Prostate gland (tissue), 2 donors: Measurements from ENCODE around the gene DIPK1A. TPM values are rescaled to one million over a fixed set of nuclear protein-coding genes. Genes with fewer than 3 reads are reported as not detected.

ENCODE experiments used
- DNase-seq: peaks from one replicate; pipeline ENCODE4 v3.0.0-alpha.2; 2019; ENCODE audit warnings: low spot score
- H3K27ac ChIP-seq, 2 donors: fragments of 200-600 bp; sonication (generic); 2 replicates each; pipeline ENCODE4 v1.5.1; 2017 to 2019
- H3K27me3 ChIP-seq: fragments of 200-600 bp; sonication (generic); replicated peaks from 2 replicates; pipeline ENCODE4 v1.5.1; 2019; ENCODE audit not compliant: insufficient read depth
- H3K36me3 ChIP-seq, 2 donors: fragments of 200-600 bp; sonication (generic); 1 replicate in 1 of 2; 2 replicates in 1 of 2; pipeline versions ENCODE4 v1.5.1 to v1.8.1; 2017 to 2019
- H3K4me1 ChIP-seq: fragments of 200-600 bp; sonication (generic); replicated peaks from 2 replicates; pipeline ENCODE4 v1.5.1; 2019
- H3K4me3 ChIP-seq, 2 donors: fragments of 200-600 bp; sonication (generic); 2 replicates each; pipeline ENCODE4 v1.5.1; 2017 to 2019
- H3K9me3 ChIP-seq: fragments of 200-600 bp; sonication (generic); 2 replicates; pipeline ENCODE4 v1.5.1; 2017
- CTCF ChIP-seq, 4 experiments: fragments of 200-600 bp in 2 of 4; fragments of 450-650 bp in 2 of 4; sonication (generic) in 2 of 4; IDR thresholded peaks; 1 replicate in 3 of 4; 2 replicates in 1 of 4; pipeline ENCODE4 v1.5.1; 2016 to 2019; ENCODE audit warnings: antibody characterized with exemption in 4 of 4, mild to moderate bottlenecking in 2 of 4, moderate library complexity in 2 of 4
- POLR2A ChIP-seq: fragments of 450-650 bp; IDR thresholded peaks from one replicate; pipeline ENCODE4 v1.6.1; 2016; ENCODE audit warnings: antibody characterized with exemption, mild to moderate bottlenecking
- POLR2AphosphoS5 ChIP-seq: sonication (generic); formaldehyde crosslinking; IDR thresholded peaks from one replicate; pipeline ENCODE4 v1.6.1; 2017; ENCODE audit warnings: antibody characterized with exemption
- WGBS: methylation state at CpG from one replicate; pipeline ENCODE4 v1.1.5; 2018; 5-methylcytosine and 5-hydroxymethylcytosine counted together
- intact Hi-C: fragments of 100-400 bp; cut with DNase I; formaldehyde crosslinking; loops from one replicate; pipeline ENCODE4 v1.14.2; 2022
- total RNA-seq, 2 donors: library from RNA; depleted of rRNA; stranded (reverse); fragments of >200 nt; gene quantifications; one replicate each; pipeline ENCODE4 v1.1.0, GENCODE V29; 2016

DIPK1A gene
- total RNA-seq, 2 donors from 2014 or later = 9.2 to 22.2 TPM

- no peaks in the 10 kb centered on the region for H3K4me1 ChIP-seq
- WGBS = 72% methylated on average over 4 of the region's 4 CpGs
- H3K36me3 ChIP-seq = no peaks in the 10 kb centered on the region
- TF ChIP-seq POLR2A = no peak
- TF ChIP-seq POLR2AphosphoS5 = no peak
- no peak for TF ChIP-seq CTCF (IDR thresholded peaks at IDR 0.05)
- no peaks in the 10 kb centered on the region for H3K27me3 ChIP-seq
- H3K4me3 ChIP-seq = no peak overlapping the region
- intact Hi-C loops = no loop called here
- H3K9me3 ChIP-seq = no peaks in the 10 kb centered on the region
- no peak for DNase-seq
- no peak overlapping the region for H3K27ac ChIP-seq
Observed at GRCh38 chr1:92945748-92946270, 15.5 kb downstream of the DIPK1A start.

- 72% methylated on average over 3 of the region's 3 CpGs for WGBS
- Histone ChIP-seq H3K27me3 (no peaks in the 10 kb centered on the region), H3K4me1 (no peaks in the 10 kb centered on the region), H3K27ac (no peak overlapping the region), H3K9me3 (no peaks in the 10 kb centered on the region), H3K4me3 (no peak overlapping the region), H3K36me3 (no peaks in the 10 kb centered on the region)
- intact Hi-C loops = no loop called here
- no peak for DNase-seq
- TF ChIP-seq CTCF (IDR thresholded peaks at IDR 0.05) = no peak
- no peak for TF ChIP-seq POLR2AphosphoS5
- TF ChIP-seq POLR2A = no peak
Observed at GRCh38 chr1:92944901-92945747, 16.1 kb downstream of the DIPK1A start.

GRCh38 chr1:92943502-92943847, 17.8 kb downstream of the DIPK1A start:
- no peaks in the 10 kb centered on the region for H3K9me3 ChIP-seq
- no peaks in the 10 kb centered on the region for H3K27me3 ChIP-seq
- no peak overlapping the region for H3K27ac ChIP-seq
- no peak overlapping the region for H3K4me3 ChIP-seq
- no peaks in the 10 kb centered on the region for H3K4me1 ChIP-seq
- WGBS = 78% methylated on average over 4 of the region's 4 CpGs
- intact Hi-C loops = no loop called here
- TF ChIP-seq CTCF (IDR thresholded peaks at IDR 0.05) (no peak), POLR2A (no peak), POLR2AphosphoS5 (no peak)
- no peaks in the 10 kb centered on the region for H3K36me3 ChIP-seq
- DNase-seq = no peak

- intact Hi-C loops = no loop called here
- H3K27me3 ChIP-seq = no peaks in the 10 kb centered on the region
- no peak for TF ChIP-seq CTCF (IDR thresholded peaks at IDR 0.05)
- no peak for TF ChIP-seq POLR2AphosphoS5
- no peak for TF ChIP-seq POLR2A
- H3K4me3 ChIP-seq = no peak overlapping the region
- no peaks in the 10 kb centered on the region for H3K4me1 ChIP-seq
- H3K27ac ChIP-seq = no peak overlapping the region
- H3K36me3 ChIP-seq = no peaks in the 10 kb centered on the region
- no peaks in the 10 kb centered on the region for H3K9me3 ChIP-seq
- no peak for DNase-seq
- 63% methylated on average over 3 of the region's 3 CpGs for WGBS
Observed at GRCh38 chr1:92940541-92940940, 20.7 kb downstream of the DIPK1A start.

- Histone ChIP-seq H3K36me3 (no peaks in the 10 kb centered on the region), H3K9me3 (no peaks in the 10 kb centered on the region), H3K27ac (no peak overlapping the region), H3K27me3 (no peaks in the 10 kb centered on the region), H3K4me1 (no peaks in the 10 kb centered on the region), H3K4me3 (no peak overlapping the region)
- DNase-seq = no peak
- intact Hi-C loops = no loop called here
- no peak for TF ChIP-seq POLR2AphosphoS5
- TF ChIP-seq POLR2A = no peak
- TF ChIP-seq CTCF (IDR thresholded peaks at IDR 0.05) = no peak
- WGBS = 76% methylated on average over 3 of the region's 3 CpGs
Observed at GRCh38 chr1:92937731-92938130, 23.5 kb downstream of the DIPK1A start.
